Bronchial epithelial cell (primary cell): ENCODE measurements around the gene PLCD3. TPM values are rescaled to one million over a fixed set of nuclear protein-coding genes. Genes with fewer than 3 reads are reported as not detected.

Experiments
- DNase-seq: peaks from one replicate; pipeline ENCODE4 v3.0.0-alpha.2; 2010; ENCODE audit warnings: low read depth
- FAIRE-seq: peaks from 2 replicates; lab custom pipeline; 2011; peaks lifted over from hg19 to GRCh38; lab: Jason Lieb, UNC
- H3K27me3 ChIP-seq: 2 replicates; pipeline ENCODE4 v1.5.1; 2011; ENCODE audit warnings: low read length; ENCODE audit not compliant: control insufficient read depth, insufficient read depth
- H3K36me3 ChIP-seq: 2 replicates; pipeline ENCODE4 v1.5.1; 2011; ENCODE audit warnings: low read length; ENCODE audit not compliant: control insufficient read depth, insufficient read depth
- H3K4me3 ChIP-seq: 2 replicates; pipeline ENCODE4 v1.5.1; 2011; ENCODE audit warnings: mild to moderate bottlenecking, low read depth, low read length, control low read depth
- CTCF ChIP-seq: IDR thresholded peaks from 2 replicates; pipeline ENCODE4 v1.5.1; 2011; ENCODE audit warnings: mild to moderate bottlenecking, moderate library complexity, low read length, control low read depth, inconsistent platforms; ENCODE audit not compliant: insufficient read depth, severe bottlenecking
- total RNA-seq: library from RNA; depleted of rRNA; stranded (reverse); fragments of >200 nt; gene quantifications from 2 replicates; pipeline ENCODE4 v1.2.1, GENCODE V29; 2014

The PLCD3 gene
- total RNA-seq, 1 donor from 2014 or later, result 44.0 TPM

GRCh38 chr17:45115015-45115625 lies 17.2 kb downstream of the PLCD3 start:
- peaks cover 28% of the 10 kb centered on the region for H3K36me3 ChIP-seq
- TF ChIP-seq CTCF, result no peak
- no peak overlapping the region for H3K4me3 ChIP-seq
- H3K27me3 ChIP-seq, result no peaks in the 10 kb centered on the region
- FAIRE-seq (no peak), DNase-seq (no peak)

- no peak overlapping the region for H3K4me3 ChIP-seq
- FAIRE-seq (no peak), DNase-seq (no peak)
- TF ChIP-seq CTCF, result no peak
- H3K27me3 ChIP-seq, result no peaks in the 10 kb centered on the region
- peaks cover 28% of the 10 kb centered on the region for H3K36me3 ChIP-seq
These were observed 18.0 kb downstream of the PLCD3 start for GRCh38 chr17:45114117-45114932.

GRCh38 chr17:45113424-45113754 lies 18.9 kb downstream of the PLCD3 start:
- no peak for DNase-seq
- no peak for FAIRE-seq
- H3K27me3 ChIP-seq, result no peaks in the 10 kb centered on the region
- no peak overlapping the region for H3K4me3 ChIP-seq
- peaks cover 27% of the 10 kb centered on the region for H3K36me3 ChIP-seq
- no peak for TF ChIP-seq CTCF

GRCh38 chr17:45112559-45113423 lies 19.5 kb downstream of the PLCD3 start:
- H3K36me3 ChIP-seq, result peaks cover 27% of the 10 kb centered on the region
- TF ChIP-seq CTCF, result no peak
- no peaks in the 10 kb centered on the region for H3K27me3 ChIP-seq
- FAIRE-seq (no peak), DNase-seq (no peak)
- no peak overlapping the region for H3K4me3 ChIP-seq

GRCh38 chr17:45111850-45112249 lies 20.5 kb downstream of the PLCD3 start:
- H3K27me3 ChIP-seq, result no peaks in the 10 kb centered on the region
- no peak overlapping the region for H3K4me3 ChIP-seq
- no peak for FAIRE-seq
- peaks cover 28% of the 10 kb centered on the region for H3K36me3 ChIP-seq
- TF ChIP-seq CTCF, result no peak
- no peak for DNase-seq
